Measurements from ENCODE around the gene SPATA2L.

SPATA2L gene

DNA sequence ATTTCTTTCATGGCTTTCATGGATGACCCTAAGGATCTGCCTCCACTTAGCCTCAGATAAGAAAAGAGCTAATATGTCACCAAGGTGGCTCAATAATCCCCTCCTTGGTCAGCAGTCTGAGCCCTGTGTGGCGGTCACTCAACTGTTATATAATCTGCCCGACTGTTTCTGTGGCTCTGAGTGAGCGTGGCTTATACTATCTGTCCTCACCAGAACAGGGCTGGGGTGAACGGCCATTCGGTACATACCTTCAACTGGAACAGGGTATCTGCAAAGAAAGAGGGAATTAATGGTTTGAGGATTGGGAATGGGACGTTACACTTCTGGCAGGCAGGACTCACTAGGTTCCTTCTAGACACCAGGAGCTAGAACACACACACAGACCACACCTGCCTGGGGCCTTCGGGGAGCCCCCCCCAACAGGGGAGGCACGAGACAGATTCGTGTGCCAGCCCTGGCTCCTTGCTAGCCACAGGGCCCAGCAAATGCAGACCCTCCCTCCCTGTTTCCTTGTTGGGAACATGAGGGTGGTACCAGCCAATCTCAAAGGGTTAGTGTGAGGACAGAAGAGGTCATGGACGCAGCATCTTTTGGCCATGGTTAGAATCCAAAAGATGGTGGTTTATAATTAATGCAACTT is 47.7 kb downstream of the SPATA2L start:
- no peak for DNase-seq

DNA sequence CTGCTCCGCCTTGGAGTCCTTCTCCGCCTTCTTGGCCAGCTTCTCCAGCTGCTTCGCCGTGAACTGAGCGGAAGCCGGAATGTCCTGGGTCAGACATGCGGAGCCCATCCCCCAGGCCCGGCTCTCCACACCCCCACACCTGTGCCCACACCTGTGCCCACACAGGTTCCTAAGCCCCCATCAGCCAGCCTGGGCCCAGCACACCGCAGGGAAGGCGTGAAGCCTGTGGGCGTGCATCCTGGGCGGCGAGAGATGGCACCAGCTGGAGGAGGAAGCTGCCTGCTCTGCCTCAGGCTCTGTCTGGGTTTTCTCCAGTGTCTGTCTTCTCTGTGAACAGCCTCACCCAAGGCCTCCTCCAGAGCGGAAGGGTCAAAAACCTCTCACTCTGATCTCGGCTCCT is 49.9 kb downstream of the SPATA2L start:
- no peak for DNase-seq

DNA sequence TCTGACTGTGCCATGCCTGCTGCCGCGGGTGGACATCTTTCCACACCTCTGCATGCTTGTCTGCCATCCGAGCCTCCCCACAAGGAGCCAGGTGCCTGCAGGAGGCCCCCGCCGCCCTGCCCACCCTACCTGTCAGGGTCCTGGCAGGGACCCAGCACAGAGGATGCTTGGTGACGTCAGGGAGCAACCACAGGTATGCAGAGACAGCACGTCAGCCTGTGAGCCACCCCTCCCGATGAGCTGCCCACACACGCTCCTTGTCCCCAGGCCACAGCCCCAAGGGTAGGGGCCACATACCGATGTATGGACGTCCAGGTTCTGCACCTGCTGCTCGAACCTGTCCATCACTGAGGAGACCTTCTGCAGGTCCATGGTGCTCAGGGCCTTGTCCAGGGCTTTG is 54.6 kb downstream of the SPATA2L start:
- DNase-seq, result no peak

Measured in activated T-cell treated with anti-CD3 and anti-CD28 coated beads for 4 hours (primary cell).